ENCODE results near the gene SRPX2. TPM values are rescaled to one million over a fixed set of nuclear protein-coding genes. Genes with fewer than 3 reads are reported as not detected.

SRPX2 gene
- total and polyA plus RNA-seq, 2 of the 13 experiments (the other 11 are each of a cell fraction or from before 2014, with no cell fraction given) = 1.5 to 6.7 TPM

- TF ChIP-seq, protein P1, sequence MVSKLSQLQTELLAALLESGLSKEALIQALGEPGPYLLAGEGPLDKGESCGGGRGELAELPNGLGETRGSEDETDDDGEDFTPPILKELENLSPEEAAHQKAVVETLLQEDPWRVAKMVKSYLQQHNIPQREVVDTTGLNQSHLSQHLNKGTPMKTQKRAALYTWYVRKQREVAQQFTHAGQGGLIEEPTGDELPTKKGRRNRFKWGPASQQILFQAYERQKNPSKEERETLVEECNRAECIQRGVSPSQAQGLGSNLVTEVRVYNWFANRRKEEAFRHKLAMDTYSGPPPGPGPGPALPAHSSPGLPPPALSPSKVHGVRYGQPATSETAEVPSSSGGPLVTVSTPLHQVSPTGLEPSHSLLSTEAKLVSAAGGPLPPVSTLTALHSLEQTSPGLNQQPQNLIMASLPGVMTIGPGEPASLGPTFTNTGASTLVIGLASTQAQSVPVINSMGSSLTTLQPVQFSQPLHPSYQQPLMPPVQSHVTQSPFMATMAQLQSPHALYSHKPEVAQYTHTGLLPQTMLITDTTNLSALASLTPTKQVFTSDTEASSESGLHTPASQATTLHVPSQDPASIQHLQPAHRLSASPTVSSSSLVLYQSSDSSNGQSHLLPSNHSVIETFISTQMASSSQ (IDR thresholded peaks at IDR 0.05; ENCODE audit: low read depth) = no peak
- TF ChIP-seq, protein P1 (CRISPR knock-in tag; IDR thresholded peaks at IDR 0.05; ENCODE audit: borderline replicate concordance) = no peak
- TF ChIP-seq TAF1 (CRISPR knock-in tag; IDR thresholded peaks at IDR 0.05) = no peak; the same call in 1 of the 2 replicates
- TF ChIP-seq MYC (CRISPR knock-in tag; IDR thresholded peaks at IDR 0.05; ENCODE audit: borderline replicate concordance) = no peak
- TF ChIP-seq ZIK1 (CRISPR knock-in tag; IDR thresholded peaks at IDR 0.05; ENCODE audit: borderline replicate concordance, low read depth) = no peak
- no peak for TF ChIP-seq ZNF430 (CRISPR knock-in tag; IDR thresholded peaks at IDR 0.05)
- TF ChIP-seq, protein P2, sequence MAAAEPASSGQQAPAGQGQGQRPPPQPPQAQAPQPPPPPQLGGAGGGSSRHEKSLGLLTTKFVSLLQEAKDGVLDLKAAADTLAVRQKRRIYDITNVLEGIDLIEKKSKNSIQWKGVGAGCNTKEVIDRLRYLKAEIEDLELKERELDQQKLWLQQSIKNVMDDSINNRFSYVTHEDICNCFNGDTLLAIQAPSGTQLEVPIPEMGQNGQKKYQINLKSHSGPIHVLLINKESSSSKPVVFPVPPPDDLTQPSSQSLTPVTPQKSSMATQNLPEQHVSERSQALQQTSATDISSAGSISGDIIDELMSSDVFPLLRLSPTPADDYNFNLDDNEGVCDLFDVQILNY (CRISPR knock-in tag; conservative IDR thresholded peaks at IDR 0.05) = no peak
- TF ChIP-seq ZNF577 (CRISPR knock-in tag; IDR thresholded peaks at IDR 0.05; ENCODE audit: borderline replicate concordance, low read depth) = no peak
- TF ChIP-seq, protein P3, sequence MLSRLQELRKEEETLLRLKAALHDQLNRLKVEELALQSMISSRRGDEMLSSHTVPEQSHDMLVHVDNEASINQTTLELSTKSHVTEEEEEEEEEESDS (CRISPR knock-in tag; IDR thresholded peaks at IDR 0.05; ENCODE audit: borderline replicate concordance) = no peak
- TF ChIP-seq HMGXB3 (CRISPR knock-in tag; IDR thresholded peaks at IDR 0.05; ENCODE audit: borderline replicate concordance) = no peak
- no peak for TF ChIP-seq STAT6 (CRISPR knock-in tag; IDR thresholded peaks at IDR 0.05; ENCODE audit: borderline replicate concordance)
- no peak for TF ChIP-seq ZNF761 (CRISPR knock-in tag; conservative IDR thresholded peaks at IDR 0.05)
- TF ChIP-seq ZNF3 (CRISPR knock-in tag; IDR thresholded peaks at IDR 0.05) = no peak
These were observed 5.8 kb downstream of the SRPX2 start (continued) for GRCh38 chrX:100649550-100650356.
